Measurements from ENCODE around the gene MARK4.

Gene MARK4

DNA sequence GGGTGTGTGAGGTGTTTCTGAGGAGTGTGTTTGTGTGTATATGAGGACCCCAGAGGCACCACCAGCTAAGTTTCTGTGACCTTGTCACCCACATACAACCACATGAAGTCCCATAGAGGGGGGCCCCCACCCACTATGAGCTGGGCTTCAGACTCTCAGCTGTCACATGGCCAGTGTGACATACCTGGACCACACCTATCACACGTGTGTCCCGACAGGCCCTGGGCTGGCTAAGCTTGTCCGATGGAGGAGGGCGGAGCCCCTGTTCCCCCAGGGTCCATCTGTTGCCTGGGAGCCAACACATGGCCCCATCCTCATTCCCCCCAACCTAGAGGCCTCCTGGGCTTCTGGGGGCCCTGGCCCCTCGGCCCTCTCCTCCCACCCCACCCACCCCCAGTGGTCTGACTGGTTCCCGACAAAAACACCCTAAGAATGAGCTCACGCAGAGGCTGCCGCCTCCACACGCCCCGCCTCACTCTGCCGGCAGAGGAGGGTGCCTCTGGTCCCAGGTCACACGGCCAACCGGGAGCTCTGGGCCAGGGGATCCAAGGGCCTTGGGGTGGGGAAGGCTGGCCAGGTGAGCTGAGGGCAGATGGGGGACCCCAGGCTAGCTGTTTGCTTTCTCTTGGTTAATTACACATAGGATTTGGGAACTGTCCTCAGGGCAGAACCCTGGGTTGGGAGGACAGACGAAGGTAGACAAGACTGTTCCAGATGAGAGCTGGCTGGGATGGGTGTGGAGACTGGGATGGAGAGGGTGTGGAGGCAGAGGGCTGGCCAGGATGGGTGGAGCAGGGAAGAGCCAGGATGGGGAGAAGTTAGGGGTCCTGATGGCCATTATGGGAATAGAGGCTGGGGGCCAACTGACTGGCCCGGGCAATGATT is 93.8 kb downstream of the MARK4 start:
- no peak for TF ChIP-seq CTCF (IDR thresholded peaks at IDR 0.05; ENCODE audit: control insufficient read depth, extremely low read depth, insufficient read depth)
- no peak for DNase-seq (ENCODE audit: low read depth)
- H3K4me3 ChIP-seq (ENCODE audit: low read depth, low read length): no peak overlapping the region

- no peak for DNase-seq (ENCODE audit: low read depth)
- no peak overlapping the region for H3K4me3 ChIP-seq (ENCODE audit: low read depth, low read length)
- no peak for TF ChIP-seq CTCF (IDR thresholded peaks at IDR 0.05; ENCODE audit: control insufficient read depth, extremely low read depth, insufficient read depth)
Measured at GRCh38 chr19:45345506-45345860, 94.4 kb downstream of the MARK4 start.

DNA sequence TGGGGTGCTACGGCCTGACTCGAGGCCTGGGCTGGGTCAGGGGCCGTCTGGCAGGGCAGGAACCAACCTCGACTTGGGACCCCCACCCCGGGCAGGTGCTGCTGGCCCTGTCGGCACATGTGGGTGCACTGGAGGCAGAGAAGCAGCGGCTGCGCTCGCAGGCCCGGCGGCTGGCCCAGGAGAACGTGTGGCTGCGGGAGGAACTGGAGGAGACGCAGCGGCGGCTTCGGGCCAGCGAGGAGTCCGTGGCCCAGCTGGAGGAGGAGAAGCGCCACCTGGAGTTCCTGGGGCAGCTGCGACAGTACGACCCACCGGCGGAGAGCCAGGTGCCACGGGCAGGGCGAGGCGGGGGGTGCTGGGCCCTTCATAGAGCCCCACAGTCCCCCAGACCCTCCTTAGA is 95.4 kb downstream of the MARK4 start:
- TF ChIP-seq CTCF (IDR thresholded peaks at IDR 0.05; ENCODE audit: control insufficient read depth, extremely low read depth, insufficient read depth): no peak
- DNase-seq (ENCODE audit: low read depth): no peak
- no peak overlapping the region for H3K4me3 ChIP-seq (ENCODE audit: low read depth, low read length)

DNA sequence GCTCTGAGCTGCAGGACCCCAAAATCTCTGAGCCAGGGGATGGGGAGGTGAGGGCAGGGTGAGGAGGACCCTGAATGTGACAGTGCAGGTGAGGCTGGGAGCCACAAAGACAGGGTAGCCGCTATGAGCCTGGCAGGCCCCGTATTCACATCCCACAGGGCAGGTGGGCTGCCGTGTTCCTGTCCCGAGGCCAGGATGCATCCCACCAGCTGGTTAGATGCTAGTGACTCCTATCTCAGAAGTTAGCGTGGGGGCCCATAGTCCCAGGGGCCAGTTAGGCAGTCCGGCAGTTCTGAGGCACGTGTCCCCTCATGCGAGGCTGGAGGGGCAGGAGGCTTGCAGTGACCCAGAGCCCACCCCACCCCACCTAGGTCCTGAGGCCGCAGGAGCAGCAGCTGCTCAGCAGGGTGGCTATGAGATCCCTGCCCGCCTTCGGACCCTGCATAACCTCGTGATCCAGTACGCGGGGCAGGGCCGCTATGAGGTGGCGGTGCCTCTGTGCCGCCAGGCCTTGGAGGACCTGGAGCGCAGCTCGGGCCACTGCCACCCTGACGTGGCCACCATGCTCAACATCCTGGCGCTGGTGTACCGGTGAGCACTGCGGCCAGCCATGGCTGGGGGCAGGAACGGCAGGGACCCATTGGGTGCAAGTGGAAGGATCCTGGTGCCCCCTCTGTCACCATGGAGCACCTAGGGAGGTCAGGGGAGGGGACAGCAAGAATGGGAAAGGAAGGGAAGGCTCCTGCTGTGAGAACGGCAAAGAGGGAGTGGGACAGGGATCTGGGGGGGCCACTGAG is 96.7 kb downstream of the MARK4 start:
- DNase-seq (ENCODE audit: low read depth): no peak
- no peak overlapping the region for H3K4me3 ChIP-seq (ENCODE audit: low read depth, low read length)
- TF ChIP-seq CTCF (IDR thresholded peaks at IDR 0.05; ENCODE audit: control insufficient read depth, extremely low read depth, insufficient read depth): no peak

DNA sequence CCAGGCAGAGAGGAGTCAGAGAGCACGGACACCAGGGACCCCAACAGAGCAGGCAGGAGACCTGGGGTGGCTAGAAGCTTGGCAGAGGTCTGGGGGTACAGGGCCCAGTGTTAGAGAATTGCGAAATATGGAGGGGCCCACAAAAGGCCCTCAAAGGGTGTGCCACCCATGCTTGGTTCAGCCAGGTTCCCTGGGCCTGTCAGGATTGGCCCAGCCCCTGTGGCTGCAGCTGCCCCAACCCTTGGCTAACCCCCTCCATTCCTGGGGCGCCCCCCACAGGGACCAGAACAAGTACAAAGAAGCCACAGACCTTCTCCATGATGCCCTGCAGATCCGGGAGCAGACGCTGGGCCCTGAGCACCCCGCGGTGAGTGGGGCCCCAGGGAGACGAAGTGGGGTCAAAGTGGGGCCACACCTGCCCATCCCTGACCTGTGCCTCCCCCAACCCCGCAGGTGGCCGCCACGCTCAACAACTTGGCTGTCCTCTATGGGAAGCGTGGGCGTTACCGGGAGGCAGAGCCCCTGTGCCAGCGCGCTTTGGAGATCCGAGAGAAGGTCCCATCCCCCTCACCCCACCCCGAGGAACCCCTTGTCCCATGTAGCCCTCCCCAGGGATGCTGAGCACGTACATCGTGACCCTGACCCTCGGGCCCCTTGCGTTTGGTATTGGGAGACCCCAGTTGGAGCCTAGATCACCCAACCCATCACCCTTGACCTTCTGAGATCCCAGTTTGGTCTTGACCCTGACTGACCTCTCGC is 97.5 kb downstream of the MARK4 start:
- no peak for TF ChIP-seq CTCF (IDR thresholded peaks at IDR 0.05; ENCODE audit: control insufficient read depth, extremely low read depth, insufficient read depth)
- H3K4me3 ChIP-seq (ENCODE audit: low read depth, low read length): no peak overlapping the region
- no peak for DNase-seq (ENCODE audit: low read depth)

- no peak for DNase-seq (ENCODE audit: low read depth)
- no peak for TF ChIP-seq CTCF (IDR thresholded peaks at IDR 0.05; ENCODE audit: control insufficient read depth, extremely low read depth, insufficient read depth)
- H3K4me3 ChIP-seq (ENCODE audit: low read depth, low read length): no peak overlapping the region
Measured at GRCh38 chr19:45349126-45349415, 98.0 kb downstream of the MARK4 start.

All from LNCaP clone FGC (cell line).